ENCODE data around the gene APOH. TPM values are rescaled to one million over a fixed set of nuclear protein-coding genes. Genes with fewer than 3 reads are reported as not detected.

The APOH gene
- total and polyA plus RNA-seq, 2 of the 13 experiments (the other 11 are each of a cell fraction or from before 2014, with no cell fraction given), result 4,846 to 5,748 TPM

- TF ChIP-seq YEATS4 (CRISPR knock-in tag; IDR thresholded peaks at IDR 0.05; ENCODE audit: borderline replicate concordance), result no peak
- TF ChIP-seq DBP (CRISPR knock-in tag; IDR thresholded peaks at IDR 0.05; ENCODE audit: not compliant biosample characterization), result no peak
- no peak for TF ChIP-seq ZBTB42 (CRISPR knock-in tag; IDR thresholded peaks at IDR 0.05)
- TF ChIP-seq ZNF773 (CRISPR knock-in tag; IDR thresholded peaks at IDR 0.05; ENCODE audit: borderline replicate concordance), result no peak
- no peak for TF ChIP-seq E2F2 (CRISPR knock-in tag; IDR thresholded peaks at IDR 0.05; ENCODE audit: borderline replicate concordance)
- no peak for TF ChIP-seq CBFB (CRISPR knock-in tag; IDR thresholded peaks at IDR 0.05)
- TF ChIP-seq ZFAT (CRISPR knock-in tag; conservative IDR thresholded peaks at IDR 0.05), result no peak
- peak; percentile 44; the same call in 1 of the 2 replicates for TF ChIP-seq RERE (CRISPR knock-in tag; IDR thresholded peaks at IDR 0.05; ENCODE audit: low read depth)
- no peak for TF ChIP-seq CHCHD3 (CRISPR knock-in tag; IDR thresholded peaks at IDR 0.05)
- TF ChIP-seq POLR2AphosphoS5 (IDR thresholded peaks at IDR 0.05; ENCODE audit: low read depth, low read length), result no peak
- TF ChIP-seq NR0B2 (CRISPR knock-in tag; IDR thresholded peaks at IDR 0.05), result no peak
- no peak for TF ChIP-seq KIAA2018 (CRISPR knock-in tag; IDR thresholded peaks at IDR 0.05; ENCODE audit: borderline replicate concordance)
- no peak for TF ChIP-seq NFYB (CRISPR knock-in tag; IDR thresholded peaks at IDR 0.05)
These were observed 6.3 kb upstream of the APOH start (continued) for GRCh38 chr17:66235377-66235994.

All from HepG2 (cell line).